Measurements from ENCODE around the gene PLPPR4.

The PLPPR4 gene

DNA sequence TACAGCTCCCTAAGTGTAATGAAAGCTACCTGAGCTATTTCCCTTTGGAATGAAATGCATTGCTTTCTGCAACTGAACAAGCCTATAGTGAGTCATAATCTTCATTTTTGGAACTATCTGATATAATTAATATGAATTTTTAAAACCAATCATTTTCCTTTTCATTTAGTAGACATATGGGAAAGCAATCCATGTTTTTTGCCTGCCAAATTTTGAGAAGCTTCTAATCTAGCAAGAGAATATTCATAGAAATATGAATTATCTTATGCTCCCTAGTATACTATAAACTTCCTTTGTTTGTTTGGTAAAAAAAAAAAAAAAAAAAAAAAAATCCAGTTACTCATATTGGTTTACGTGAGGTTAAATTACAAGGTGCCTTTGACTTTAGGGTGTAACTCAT, 68.3 kb downstream of the PLPPR4 start:
- no peak for FAIRE-seq
- no peak for DNase-seq (ENCODE audit: insufficient read length, low spot score)

GRCh38 chr1:99334991-99335390, 70.7 kb downstream of the PLPPR4 start:
- no peak for FAIRE-seq
- DNase-seq (ENCODE audit: insufficient read length, low spot score), result no peak

GRCh38 chr1:99347041-99347684, 82.9 kb downstream of the PLPPR4 start:
- FAIRE-seq (no peak), DNase-seq (ENCODE audit: insufficient read length, low spot score) (no peak)

GRCh38 chr1:99348397-99349132, 84.3 kb downstream of the PLPPR4 start:
- no peak for FAIRE-seq
- DNase-seq (ENCODE audit: insufficient read length, low spot score), result no peak

- DNase-seq (ENCODE audit: insufficient read length, low spot score) (no peak), FAIRE-seq (no peak)
Measured at GRCh38 chr1:99352821-99353220, 88.5 kb downstream of the PLPPR4 start.

- FAIRE-seq, result no peak
- DNase-seq (ENCODE audit: insufficient read length, low spot score), result no peak
Measured at GRCh38 chr1:99358770-99359169, 94.5 kb downstream of the PLPPR4 start.

Data from GM19239 (cell line).